ENCODE results near the gene SLC22A2.

The SLC22A2 gene

GRCh38 chr6:160259143-160259425, 463 bp upstream of the SLC22A2 start:
- no peaks in the 10 kb centered on the region for H3K36me3 ChIP-seq (ENCODE audit: control insufficient read depth in 2 of 2, insufficient read depth in 1 of 2, low read length in 2 of 2)

GRCh38 chr6:160256445-160256844, 2.2 kb downstream of the SLC22A2 start:
- ChIA-PET CTCF (interaction anchor here (0.5 kb wide), 1 partner anchor 263 kb away, joined by 3 read pairs; no protein-coding TSS in a partner anchor), POLR2A (interaction anchor here (0.7 kb wide), 1 partner anchor 9 kb away, joined by 3 read pairs; no protein-coding TSS in a partner anchor)
- TF ChIP-seq PRDM10 (tag by site-specific recombination; IDR thresholded peaks at IDR 0.05) (peak; percentile 48; the same call in 1 of the 2 replicates), ZSCAN18 (tag by site-specific recombination; IDR thresholded peaks at IDR 0.05) (no peak)
- H3K4me1 ChIP-seq (ENCODE audit: control insufficient read depth, insufficient read depth, low read length): peaks cover 9% of the 10 kb centered on the region
- H3K4me3 ChIP-seq (ENCODE audit: low read depth, low read length): no peak overlapping the region
- no peaks in the 10 kb centered on the region for H3K9me3 ChIP-seq (ENCODE audit: control insufficient read depth, insufficient read depth, low read depth, low read length)
- H3K36me3 ChIP-seq (ENCODE audit: control insufficient read depth in 2 of 2, insufficient read depth in 1 of 2, low read length in 2 of 2): no peaks in the 10 kb centered on the region
- H3K27ac ChIP-seq (ENCODE audit: extremely low read depth, low read depth, low read length): no peak overlapping the region

More at GRCh38 chr6:160259143-160259425, 463 bp upstream of the SLC22A2 start:
- H3K4me3 ChIP-seq (ENCODE audit: low read depth, low read length): no peak overlapping the region
- CTCF ChIA-PET: no interaction called here
- H3K27ac ChIP-seq (ENCODE audit: extremely low read depth, low read depth, low read length): no peak overlapping the region
- H3K9me3 ChIP-seq (ENCODE audit: control insufficient read depth, insufficient read depth, low read depth, low read length): no peaks in the 10 kb centered on the region
- POLR2A ChIA-PET: no interaction called here
- H3K4me1 ChIP-seq (ENCODE audit: control insufficient read depth, insufficient read depth, low read length): peaks cover 15% of the 10 kb centered on the region
- TF ChIP-seq ZNF175 (tag by site-specific recombination; IDR thresholded peaks at IDR 0.05): no peak
- TF ChIP-seq ZNF518A (tag by site-specific recombination; conservative IDR thresholded peaks at IDR 0.05; ENCODE audit: low read depth): no peak
- TF ChIP-seq MEIS1 (CRISPR knock-in tag; IDR thresholded peaks at IDR 0.05; ENCODE audit: borderline replicate concordance): no peak
- TF ChIP-seq ZNF777 (tag by site-specific recombination; IDR thresholded peaks at IDR 0.05; ENCODE audit: borderline replicate concordance): no peak
- no peak for TF ChIP-seq GFI1B (tag by site-specific recombination; IDR thresholded peaks at IDR 0.05)
- no peak for TF ChIP-seq ZNF513 (tag by site-specific recombination; IDR thresholded peaks at IDR 0.05)
- no peak for TF ChIP-seq ZSCAN4 (tag by site-specific recombination; IDR thresholded peaks at IDR 0.05)
- no peak for TF ChIP-seq ZNF155 (tag by site-specific recombination; IDR thresholded peaks at IDR 0.05)
